Measurements from ENCODE around the gene LRP11.

The LRP11 gene

GRCh38 chr6:149825292-149825691 lies 38.9 kb downstream of the LRP11 start:
- Histone ChIP-seq H3K4me2 (ENCODE audit: low read depth, low read length) (no peak overlapping the region), H4K20me1 (ENCODE audit: insufficient read depth, low read length) (no peaks in the 10 kb centered on the region), H3K79me2 (ENCODE audit: low read length) (no peaks in the 10 kb centered on the region), H3K9me2 (replicated peaks; ENCODE audit: insufficient read depth, low read length) (no peaks in the 10 kb centered on the region), H3K27me3 (replicated peaks; ENCODE audit: insufficient read depth, low read length) (no peaks in the 10 kb centered on the region), H3K9me3 (replicated peaks; ENCODE audit: insufficient read depth, low read length) (no peaks in the 10 kb centered on the region), H3K4me3 (ENCODE audit: low read length) (no peak overlapping the region), H2AFZ (ENCODE audit: low read length) (no peak overlapping the region), H3K27ac (ENCODE audit: low read length) (no peak overlapping the region), H3F3A (ENCODE audit: insufficient read depth, low read length) (no peaks in the 10 kb centered on the region), H3K9ac (ENCODE audit: low read length) (no peak overlapping the region), H3K36me3 (replicated peaks; ENCODE audit: insufficient read depth, low read length) (no peaks in the 10 kb centered on the region), H3K4me1 (ENCODE audit: low read length) (no peaks in the 10 kb centered on the region)
- TF ChIP-seq CTCF (IDR thresholded peaks at IDR 0.05; ENCODE audit: low read length) (no peak), EZH2 (optimal IDR thresholded peaks at IDR 0.05; ENCODE audit: low read depth, low read length) (no peak), EZH2phosphoT487 (IDR thresholded peaks at IDR 0.05; ENCODE audit: low read length) (no peak)
- no peak for DNase-seq

GRCh38 chr6:149823013-149823412 lies 41.1 kb downstream of the LRP11 start:
- H3K79me2 ChIP-seq (ENCODE audit: low read length): no peaks in the 10 kb centered on the region
- TF ChIP-seq EZH2phosphoT487 (IDR thresholded peaks at IDR 0.05; ENCODE audit: low read length): no peak
- no peak for TF ChIP-seq CTCF (IDR thresholded peaks at IDR 0.05; ENCODE audit: low read length)
- TF ChIP-seq EZH2 (optimal IDR thresholded peaks at IDR 0.05; ENCODE audit: low read depth, low read length): no peak
- no peak overlapping the region for H3K4me3 ChIP-seq (ENCODE audit: low read length)
- H3K4me2 ChIP-seq (ENCODE audit: low read depth, low read length): no peak overlapping the region
- H4K20me1 ChIP-seq (ENCODE audit: insufficient read depth, low read length): no peaks in the 10 kb centered on the region
- DNase-seq: no peak
- no peaks in the 10 kb centered on the region for H3K9me2 ChIP-seq (replicated peaks; ENCODE audit: insufficient read depth, low read length)
- no peaks in the 10 kb centered on the region for H3K4me1 ChIP-seq (ENCODE audit: low read length)
- H2AFZ ChIP-seq (ENCODE audit: low read length): no peak overlapping the region
- no peak overlapping the region for H3K27ac ChIP-seq (ENCODE audit: low read length)
- H3F3A ChIP-seq (ENCODE audit: insufficient read depth, low read length): no peaks in the 10 kb centered on the region
- no peaks in the 10 kb centered on the region for H3K27me3 ChIP-seq (replicated peaks; ENCODE audit: insufficient read depth, low read length)
- no peaks in the 10 kb centered on the region for H3K36me3 ChIP-seq (replicated peaks; ENCODE audit: insufficient read depth, low read length)
- H3K9ac ChIP-seq (ENCODE audit: low read length): no peak overlapping the region
- H3K9me3 ChIP-seq (replicated peaks; ENCODE audit: insufficient read depth, low read length): no peaks in the 10 kb centered on the region

- Histone ChIP-seq H3K4me3 (ENCODE audit: low read length) (no peak overlapping the region), H3K9me3 (replicated peaks; ENCODE audit: insufficient read depth, low read length) (no peaks in the 10 kb centered on the region), H3K27me3 (replicated peaks; ENCODE audit: insufficient read depth, low read length) (no peaks in the 10 kb centered on the region), H4K20me1 (ENCODE audit: insufficient read depth, low read length) (no peaks in the 10 kb centered on the region), H3K4me2 (ENCODE audit: low read depth, low read length) (no peak overlapping the region), H3F3A (ENCODE audit: insufficient read depth, low read length) (no peaks in the 10 kb centered on the region), H3K9ac (ENCODE audit: low read length) (no peak overlapping the region), H3K27ac (ENCODE audit: low read length) (no peak overlapping the region), H3K36me3 (replicated peaks; ENCODE audit: insufficient read depth, low read length) (no peaks in the 10 kb centered on the region), H2AFZ (ENCODE audit: low read length) (no peak overlapping the region), H3K79me2 (ENCODE audit: low read length) (no peaks in the 10 kb centered on the region), H3K9me2 (replicated peaks; ENCODE audit: insufficient read depth, low read length) (no peaks in the 10 kb centered on the region), H3K4me1 (ENCODE audit: low read length) (no peaks in the 10 kb centered on the region)
- DNase-seq: no peak
- no peak for TF ChIP-seq CTCF (IDR thresholded peaks at IDR 0.05; ENCODE audit: low read length)
- TF ChIP-seq EZH2phosphoT487 (IDR thresholded peaks at IDR 0.05; ENCODE audit: low read length): no peak
- no peak for TF ChIP-seq EZH2 (optimal IDR thresholded peaks at IDR 0.05; ENCODE audit: low read depth, low read length)
These were observed 42.7 kb downstream of the LRP11 start for GRCh38 chr6:149821492-149821891.

Measured in MM.1S (cell line).